GM23338 (cell line): ENCODE data around the gene FAM117A. TPM values are rescaled to one million over a fixed set of nuclear protein-coding genes. Genes with fewer than 3 reads are reported as not detected.
A peak's percentile ranks its signal among the peaks of the same experiment; 100 is the strongest.

Experiments used
- ATAC-seq: fragments of 200-7000 bp; cut with Tn5 transposase; 3 replicates; pipeline ENCODE4 v1.9.1; 2020
- DNase-seq: peaks from one replicate; pipeline ENCODE4 v3.0.0-alpha.2; 2015; ENCODE audit warnings: low spot score
- H2AFZ ChIP-seq: fragments of 200-600 bp; sonication (generic); 2 replicates; pipeline ENCODE4 v1.8.0; 2016; ENCODE audit warnings: antibody characterized with exemption, mild to moderate bottlenecking, moderate library complexity
- H3F3A ChIP-seq: fragments of 200-600 bp; sonication (generic); replicated peaks from 2 replicates; pipeline ENCODE4 v1.8.0; 2017; ENCODE audit warnings: antibody characterized with exemption, mixed run types, low read depth
- H3K27ac ChIP-seq: fragments of 200-600 bp; sonication (generic); 2 replicates; pipeline ENCODE4 v1.6.1; 2016; ENCODE audit warnings: low read depth
- H3K27me3 ChIP-seq: fragments of 200-600 bp; sonication (generic); 2 replicates; pipeline ENCODE4 v1.8.0; 2016; ENCODE audit warnings: mild to moderate bottlenecking, mixed run types, moderate library complexity; ENCODE audit not compliant: insufficient read depth
- H3K36me3 ChIP-seq: fragments of 200-600 bp; sonication (generic); 2 replicates; pipeline ENCODE4 v1.8.0; 2016; ENCODE audit warnings: mild to moderate bottlenecking; ENCODE audit not compliant: insufficient read depth
- H3K4me1 ChIP-seq: fragments of 200-600 bp; sonication (generic); 2 replicates; pipeline ENCODE4 v1.8.0; 2016; ENCODE audit warnings: mild to moderate bottlenecking, moderate library complexity; ENCODE audit not compliant: insufficient read depth
- H3K4me2 ChIP-seq: fragments of 200-600 bp; sonication (generic); 2 replicates; pipeline ENCODE4 v1.7.1; 2017; ENCODE audit warnings: mixed run types
- H3K4me3 ChIP-seq: fragments of 200-600 bp; sonication (generic); 2 replicates; pipeline ENCODE4 v1.6.1; 2016; ENCODE audit warnings: mixed run types
- H3K79me2 ChIP-seq: fragments of 200-600 bp; sonication (generic); replicated peaks from 2 replicates; pipeline ENCODE4 v1.8.0; 2017; ENCODE audit warnings: mild to moderate bottlenecking; ENCODE audit not compliant: insufficient read depth
- H3K9me2 ChIP-seq: fragments of 200-600 bp; sonication (generic); 2 replicates; pipeline ENCODE4 v1.8.0; 2017; ENCODE audit not compliant: insufficient read depth
- H4K20me1 ChIP-seq: fragments of 200-600 bp; sonication (generic); replicated peaks from 2 replicates; pipeline ENCODE4 v1.8.0; 2017; ENCODE audit warnings: mild to moderate bottlenecking; ENCODE audit not compliant: insufficient read depth
- H3K27ac Mint-ChIP-seq: 2 replicates; pipeline ENCODE4 v1.8.0; 2020; ENCODE audit warnings: inconsistent platforms, mild to moderate bottlenecking, moderate library complexity, mixed read lengths
- H3K27me3 Mint-ChIP-seq: 3 replicates; pipeline ENCODE4 v1.8.0; 2022; ENCODE audit warnings: low read depth, mild to moderate bottlenecking, moderate library complexity, mixed read lengths, inconsistent platforms; ENCODE audit not compliant: insufficient read depth, poor library complexity
- H3K36me3 Mint-ChIP-seq: 3 replicates; pipeline ENCODE4 v1.8.0; 2021; ENCODE audit warnings: low read depth, mild to moderate bottlenecking, inconsistent platforms, moderate library complexity, mixed read lengths
- H3K4me1 Mint-ChIP-seq: 3 replicates; pipeline ENCODE4 v1.8.0; 2020; ENCODE audit warnings: mild to moderate bottlenecking, inconsistent platforms, mixed read lengths
- H3K4me3 Mint-ChIP-seq: 3 replicates; pipeline ENCODE4 v1.8.0; 2021; ENCODE audit warnings: moderate library complexity, mild to moderate bottlenecking, inconsistent platforms, mixed read lengths
- H3K9me3 Mint-ChIP-seq: 3 replicates; pipeline ENCODE4 v1.8.0; 2020; ENCODE audit warnings: moderate library complexity, mild to moderate bottlenecking, inconsistent platforms, mixed read lengths
- CREB1 ChIP-seq: fragments of 250-450 bp; sonication (Bioruptor Pico); IDR thresholded peaks from 2 replicates; pipeline ENCODE4 v1.5.0; 2020; ENCODE audit warnings: low read depth, mild to moderate bottlenecking, moderate library complexity
- CTCF ChIP-seq, 2 experiments: fragments of 200-600 bp in 1 of 2; sonication (generic) in 1 of 2; conservative IDR thresholded peaks; 2 replicates each; pipeline versions ENCODE4 v1.5.1 to v1.6.1; 2016 to 2017; ENCODE audit warnings: antibody characterized with exemption in 2 of 2, low read depth in 2 of 2, mild to moderate bottlenecking in 2 of 2, moderate library complexity in 1 of 2
- POLR2AphosphoS5 ChIP-seq: IDR thresholded peaks from 2 replicates; pipeline ENCODE4 v1.6.1; 2016; ENCODE audit warnings: antibody characterized with exemption, low read depth
- ZNF331 ChIP-seq: fragments of 250-450 bp; sonication (Bioruptor Pico); IDR thresholded peaks from 2 replicates; pipeline ENCODE4 v1.5.0; 2020; ENCODE audit warnings: low read depth, mild to moderate bottlenecking, moderate library complexity
- ZNF462 ChIP-seq: fragments of 250-450 bp; sonication (Bioruptor Pico); IDR thresholded peaks from 2 replicates; pipeline ENCODE4 v1.5.0; 2020; ENCODE audit warnings: mild to moderate bottlenecking, moderate library complexity
- polyA plus RNA-seq: library from polyadenylated mRNA; unstranded; fragments of >200 nt; fragmentation: Nextera tagmentation; extraction: Ambion mirVana; gene quantifications from 2 replicates; pipeline ENCODE4 v1.2.1, GENCODE V29; 2016
- total RNA-seq: library from RNA; depleted of rRNA; stranded (reverse); fragments of >200 nt; shearing (Covaris generic); gene quantifications from 2 replicates; pipeline ENCODE4 v1.2.3, GENCODE V29; 2014

Gene FAM117A
- total and polyA plus RNA-seq, 2 experiments from 2014 or later: 21.3 to 46.4 TPM

- H3K27ac Mint-ChIP-seq: peak within 1 kb of the TSS; percentile 100
- peak within 1 kb of the TSS; percentile 76 for H3K27ac ChIP-seq
- DNase-seq (peak; percentile 99), ATAC-seq (peak; percentile 94)
- H3K9me3 Mint-ChIP-seq: no peaks in the 10 kb centered on the region
- TF ChIP-seq POLR2AphosphoS5 (peak; percentile 43; the same call in 1 of the 2 replicates), CREB1 (CRISPR knock-in tag) (peak; percentile 95), CTCF (conservative IDR thresholded peaks at IDR 0.05; ENCODE audit: low read depth in 2 of 2) (peak; percentile 70 to 89), ZNF462 (CRISPR knock-in tag) (no peak), ZNF331 (CRISPR knock-in tag) (no peak)
- H3K9me2 ChIP-seq: no peaks in the 10 kb centered on the region
- H4K20me1 ChIP-seq: no peaks in the 10 kb centered on the region
- H3K4me1 Mint-ChIP-seq: peaks cover 16% of the 10 kb centered on the region
- H2AFZ ChIP-seq: peak within 1 kb of the TSS; percentile 2
- peak within 1 kb of the TSS; percentile 99 for H3K4me3 ChIP-seq
- H3K79me2 ChIP-seq: peaks cover 13% of the 10 kb centered on the region
- peaks cover 12% of the 10 kb centered on the region for H3K36me3 ChIP-seq
- H3K4me2 ChIP-seq: peak within 1 kb of the TSS; percentile 98
- H3K27me3 Mint-ChIP-seq: peaks cover 8% of the 10 kb centered on the region
- H3F3A ChIP-seq: peaks cover 14% of the 10 kb centered on the region; the same call in 1 of the 2 replicates
- H3K4me1 ChIP-seq: peaks cover 3% of the 10 kb centered on the region; the same call in 1 of the 2 replicates
- peak within 1 kb of the TSS; percentile 92 for H3K4me3 Mint-ChIP-seq
- no peaks in the 10 kb centered on the region for H3K27me3 ChIP-seq
- H3K36me3 Mint-ChIP-seq: peaks cover 41% of the 10 kb centered on the region
Observed at GRCh38 chr17:49707608-49708514, 56.1 kb downstream of the FAM117A start, which contains the start of gene SLC35B1. SLC35B1 (minus strand) TSS chr17:49707964; CDS start chr17:49707833, 131 bp downstream.
